HepG2 (cell line): ENCODE results near the gene DPEP2NB. TPM values are rescaled to one million over a fixed set of nuclear protein-coding genes. Genes with fewer than 3 reads are reported as not detected.

ENCODE experiments used
- ARID2 ChIP-seq: sonication (generic); formaldehyde crosslinking; IDR thresholded peaks from 2 replicates; pipeline ENCODE4 v1.8.1; 2022; ENCODE audit warnings: mild to moderate bottlenecking, missing genetic modification reagents, borderline replicate concordance
- BATF2 ChIP-seq: sonication (generic); formaldehyde crosslinking; IDR thresholded peaks from 2 replicates; pipeline ENCODE4 v1.8.0; 2022; ENCODE audit warnings: mild to moderate bottlenecking, missing genetic modification reagents, moderate library complexity
- CENPT ChIP-seq: sonication (generic); formaldehyde crosslinking; IDR thresholded peaks from 2 replicates; pipeline ENCODE4 v1.8.0; 2022; ENCODE audit warnings: low read depth, mild to moderate bottlenecking, moderate library complexity, missing genetic modification reagents
- CREB1 ChIP-seq, 2 experiments: fragments of 450-650 bp in 1 of 2; IDR thresholded peaks; 2 replicates each; pipeline ENCODE4 v1.6.1; 2016 to 2017; ENCODE audit warnings: control low read depth in 1 of 2, mild to moderate bottlenecking in 1 of 2, missing compliant biosample characterization in 1 of 2, missing genetic modification characterization in 1 of 2
- DNMT3B ChIP-seq: conservative IDR thresholded peaks from 2 replicates; pipeline ENCODE4 v1.6.1; 2016; ENCODE audit warnings: missing biosample characterization, control low read depth
- FOXO4 ChIP-seq: sonication (generic); formaldehyde crosslinking; conservative IDR thresholded peaks from 2 replicates; pipeline ENCODE4 v1.8.1; 2023; ENCODE audit warnings: missing genetic modification reagents
- MEF2D ChIP-seq: sonication (generic); formaldehyde crosslinking; IDR thresholded peaks from 2 replicates; pipeline ENCODE4 v1.5.1; 2020; ENCODE audit warnings: mild to moderate bottlenecking, missing genetic modification reagents
- NCOA1 ChIP-seq: sonication (generic); formaldehyde crosslinking; IDR thresholded peaks from 2 replicates; pipeline ENCODE4 v1.9.0; 2021; ENCODE audit warnings: missing genetic modification reagents
- NFKBIZ ChIP-seq: IDR thresholded peaks from 2 replicates; pipeline ENCODE4 v1.6.1; 2018; ENCODE audit warnings: missing genetic modification reagents, missing compliant biosample characterization
- NFYC ChIP-seq: IDR thresholded peaks from 2 replicates; pipeline ENCODE4 v1.6.1; 2016; ENCODE audit warnings: missing genetic modification reagents, missing compliant biosample characterization
- NR2C2 ChIP-seq: sonication (generic); formaldehyde crosslinking; IDR thresholded peaks from 2 replicates; pipeline ENCODE4 v1.4.0; 2020; ENCODE audit warnings: missing genetic modification reagents, mild to moderate bottlenecking, moderate library complexity, borderline replicate concordance
- PAX8 ChIP-seq: sonication (generic); formaldehyde crosslinking; IDR thresholded peaks from 2 replicates; pipeline ENCODE4 v1.8.0; 2022; ENCODE audit warnings: mild to moderate bottlenecking, missing genetic modification reagents, borderline replicate concordance
- RAD51 ChIP-seq: fragments of 450-650 bp; IDR thresholded peaks from 2 replicates; pipeline ENCODE4 v1.6.1; 2016; ENCODE audit warnings: borderline replicate concordance
- RELA ChIP-seq: sonication (generic); formaldehyde crosslinking; IDR thresholded peaks from 2 replicates; pipeline ENCODE4 v1.4.0; 2020; ENCODE audit warnings: missing genetic modification reagents
- RXRA ChIP-seq: sonication (generic); formaldehyde crosslinking; IDR thresholded peaks from 2 replicates; pipeline ENCODE4 v1.5.1; 2020; ENCODE audit warnings: missing genetic modification reagents
- RXRB ChIP-seq: IDR thresholded peaks from 2 replicates; pipeline ENCODE4 v1.6.1; 2016; ENCODE audit warnings: borderline replicate concordance, missing genetic modification reagents, missing compliant biosample characterization
- SAFB2 ChIP-seq: sonication (generic); formaldehyde crosslinking; IDR thresholded peaks from 2 replicates; pipeline ENCODE4 v1.5.1; 2020; ENCODE audit warnings: missing genetic modification reagents, low read depth, mild to moderate bottlenecking, borderline replicate concordance
- SETDB1 ChIP-seq: sonication (generic); formaldehyde crosslinking; IDR thresholded peaks from 2 replicates; pipeline ENCODE4 v1.5.1; 2020; ENCODE audit warnings: missing genetic modification reagents, mild to moderate bottlenecking, borderline replicate concordance
- SIN3A ChIP-seq: IDR thresholded peaks from 2 replicates; pipeline ENCODE4 v1.6.1; 2011; ENCODE audit warnings: low read depth, mild to moderate bottlenecking, control low read depth, low read length, borderline replicate concordance
- SRSF1 ChIP-seq: fragments of 200-400 bp; formaldehyde crosslinking; optimal IDR thresholded peaks from 2 replicates; pipeline ENCODE3; 2017; ENCODE audit warnings: mild to moderate bottlenecking, low read depth, low read length, moderate library complexity
- TBX2 ChIP-seq: sonication (generic); formaldehyde crosslinking; IDR thresholded peaks from 2 replicates; pipeline ENCODE4 v1.5.0; 2020; ENCODE audit warnings: missing genetic modification reagents, mild to moderate bottlenecking, borderline replicate concordance
- ZBTB10 ChIP-seq: sonication (generic); formaldehyde crosslinking; IDR thresholded peaks from 2 replicates; pipeline ENCODE4 v1.4.0; 2020; ENCODE audit warnings: missing genetic modification reagents, borderline replicate concordance
- ZFY ChIP-seq: sonication (generic); formaldehyde crosslinking; IDR thresholded peaks from 2 replicates; pipeline ENCODE4 v1.4.0; 2020; ENCODE audit warnings: missing genetic modification reagents
- ZMYM3 ChIP-seq: sonication (generic); formaldehyde crosslinking; IDR thresholded peaks from 2 replicates; pipeline ENCODE4 v1.5.1; 2020; ENCODE audit warnings: mild to moderate bottlenecking, missing genetic modification reagents
- ZNF230 ChIP-seq: sonication (generic); formaldehyde crosslinking; IDR thresholded peaks from 2 replicates; pipeline ENCODE4 v1.4.0; 2020; ENCODE audit warnings: mild to moderate bottlenecking, missing genetic modification reagents
- ZNF615 ChIP-seq: sonication (generic); formaldehyde crosslinking; IDR thresholded peaks from 2 replicates; pipeline ENCODE4 v1.5.0; 2020; ENCODE audit warnings: mild to moderate bottlenecking, missing genetic modification reagents, borderline replicate concordance
- polyA plus RNA-seq, 8 experiments: library from polyadenylated mRNA; depleted of rRNA in 3 of 8; stranded (reverse) in 7 of 8; unstranded in 1 of 8; fragments of >200 nt; fragmentation: Illumina TruSeq in 4 of 8; extraction: Trizol in 4 of 8; gene quantifications; 2 replicates each; pipeline versions ENCODE4 v1.2.1 to v1.2.3, GENCODE V29; 2011 to 2016; ENCODE audit warnings: low read depth in 4 of 8, missing spikeins in 1 of 8, mixed read lengths in 1 of 8; ENCODE audit not compliant: insufficient read depth in 1 of 8
- total RNA-seq, 5 experiments: library from RNA; depleted of rRNA; stranded (reverse); fragments of >200 nt; fragmentation: Illumina TruSeq; extraction: Trizol; gene quantifications; 2 replicates each; pipeline ENCODE4 v1.2.3, GENCODE V29; 2016; ENCODE audit warnings: low read depth in 1 of 5

Gene DPEP2NB
- total and polyA plus RNA-seq, 2 of the 13 experiments (the other 11 are each of a cell fraction or from before 2014, with no cell fraction given): not detected

- TF ChIP-seq TBX2 (CRISPR knock-in tag) (0 out of 2 replicates have a peak, but pooled peaks have one; percentile 10), RELA (CRISPR knock-in tag) (no peak), ZNF615 (no peak), CREB1 (IDR thresholded peaks at IDR 0.05) (no peak), CREB1 (CRISPR knock-in tag; IDR thresholded peaks at IDR 0.05) (no peak), SRSF1 (peak; percentile 49), ZNF230 (CRISPR knock-in tag) (0 out of 2 replicates have a peak, but pooled peaks have one; percentile 13), FOXO4 (CRISPR knock-in tag) (0 out of 2 replicates have a peak, but pooled peaks have one; percentile 54), CENPT (CRISPR knock-in tag) (no peak), MEF2D (CRISPR knock-in tag) (0 out of 2 replicates have a peak, but pooled peaks have one; percentile 5), ZBTB10 (CRISPR knock-in tag) (no peak), SETDB1 (CRISPR knock-in tag) (no peak), ARID2 (CRISPR knock-in tag) (no peak), RXRB (peak; percentile 85), SAFB2 (0 out of 2 replicates have a peak, but pooled peaks have one; percentile 55), ZMYM3 (CRISPR knock-in tag) (no peak), NCOA1 (CRISPR knock-in tag) (peak; percentile 70; the same call in 1 of the 2 replicates), NR2C2 (CRISPR knock-in tag) (no peak), SIN3A (no peak; the same call in 1 of the 2 replicates), NFYC (CRISPR knock-in tag) (no peak), RAD51 (no peak), ZFY (peak; percentile 68), RXRA (CRISPR knock-in tag) (peak; percentile 61), BATF2 (CRISPR knock-in tag) (no peak), PAX8 (CRISPR knock-in tag) (0 out of 2 replicates have a peak, but pooled peaks have one; percentile 21), DNMT3B (CRISPR knock-in tag) (no peak), NFKBIZ (no peak)
These were observed 49.8 kb downstream of the DPEP2NB start (continued) for GRCh38 chr16:67965668-67966548.
